HG03354 (cell line): ENCODE results near the gene LBR.
"Not testable (repeated sequence)": the region's sequence is repeated elsewhere in the genome, so short reads cannot be mapped to it uniquely, and the experiment has no call there.

Experiments
- ATAC-seq: cut with Tn5 transposase; IDR thresholded peaks from one replicate; pipeline ENCODE4 v1.9.1; 2021; ENCODE audit warnings: mild to moderate bottlenecking; ENCODE audit not compliant: unreplicated experiment, poor library complexity, severe bottlenecking

Gene LBR

DNA sequence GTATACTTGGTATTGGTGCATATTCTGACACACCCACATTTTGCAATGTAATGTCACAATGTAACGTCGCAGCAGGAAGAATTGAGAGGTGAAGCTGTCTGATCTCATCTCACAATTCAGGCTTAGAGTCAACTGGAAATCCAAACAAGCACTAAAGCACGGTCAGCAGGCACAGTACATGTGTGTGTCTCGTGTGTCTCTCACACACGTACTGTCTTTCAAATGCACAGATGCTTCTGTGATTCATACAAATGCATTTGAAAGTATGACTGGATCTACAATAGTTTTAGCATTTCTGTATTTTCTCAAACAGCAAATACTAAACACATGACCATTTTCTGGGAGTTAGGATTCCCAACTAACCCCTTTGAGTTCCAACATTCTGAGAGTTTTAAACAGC lies 26.9 kb downstream of the LBR start:
- no peak for ATAC-seq

DNA sequence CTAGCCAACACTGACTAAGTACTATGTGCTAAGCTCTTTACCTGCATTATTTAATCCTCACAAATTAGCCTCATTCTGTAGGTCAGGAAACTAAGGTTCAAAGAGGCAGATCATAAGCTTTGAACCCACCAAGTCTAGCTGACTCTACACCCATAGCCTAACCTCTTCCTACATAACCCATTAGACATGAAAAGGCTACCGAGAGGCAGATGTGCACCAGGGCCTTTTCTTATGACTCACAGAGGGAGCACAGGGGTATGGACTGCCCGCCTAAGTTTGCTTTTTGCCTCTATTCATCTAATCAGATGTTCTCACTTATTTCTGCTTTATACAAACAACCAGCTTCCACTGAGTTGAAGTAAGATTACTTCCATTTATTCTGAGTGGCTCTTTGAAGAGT lies 31.5 kb downstream of the LBR start:
- ATAC-seq, result no peak

DNA sequence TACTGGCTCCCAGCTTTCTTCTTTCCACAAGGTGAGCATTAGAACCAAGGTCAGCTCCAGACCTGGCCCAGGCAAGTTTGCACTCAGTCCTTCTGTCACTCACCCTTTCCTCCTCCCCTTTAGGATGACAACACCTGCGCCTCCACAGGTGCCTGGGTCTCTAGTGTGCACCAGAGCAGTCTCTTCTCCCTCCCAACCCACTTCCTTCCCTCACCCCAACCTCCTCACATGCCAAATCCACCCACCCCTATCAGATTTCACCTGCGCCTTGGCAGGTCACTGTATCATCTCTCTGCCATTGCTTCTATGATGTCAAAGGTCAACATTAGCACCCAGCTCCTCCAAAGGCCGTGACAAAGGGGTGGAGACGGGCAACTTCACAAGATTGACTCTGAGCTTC lies 38.0 kb downstream of the LBR start:
- no peak for ATAC-seq

DNA sequence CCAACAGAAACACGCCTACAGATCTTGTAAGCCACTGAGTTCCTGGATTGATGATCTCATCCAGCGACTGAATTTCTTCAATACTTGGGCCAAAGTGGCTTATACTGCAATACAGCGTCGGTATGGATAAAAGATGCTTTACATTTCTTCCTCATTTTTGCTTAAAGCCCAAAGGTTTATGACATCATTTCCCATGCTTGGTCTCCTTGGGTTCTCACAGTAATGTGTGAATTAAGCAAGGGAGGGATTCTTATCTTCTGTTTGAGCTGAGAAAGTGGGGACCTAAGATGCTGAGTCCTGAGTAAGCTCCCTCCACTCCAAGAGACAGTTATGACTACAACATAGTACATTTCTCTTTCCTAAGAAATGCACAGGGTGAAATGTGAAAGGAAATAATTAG lies 39.5 kb downstream of the LBR start:
- ATAC-seq, result no peak

DNA sequence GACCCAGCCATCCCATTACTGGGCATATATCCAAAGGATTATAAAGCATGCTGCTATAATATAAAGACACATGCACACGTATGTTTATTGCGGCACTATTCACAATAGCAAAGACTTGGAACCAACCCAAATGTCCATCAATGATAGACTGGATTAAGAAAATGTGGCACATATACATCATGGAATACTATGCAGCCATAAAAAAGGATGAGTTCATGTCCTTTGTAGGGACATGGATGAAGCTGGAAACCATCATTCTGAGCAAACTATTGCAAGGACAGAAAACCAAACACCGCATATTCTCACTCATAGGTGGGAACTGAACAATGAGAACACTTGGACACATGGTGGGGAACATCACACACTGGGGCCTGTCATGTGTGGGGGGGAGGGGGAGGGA lies 41.0 kb downstream of the LBR start:
- not testable (repeated sequence) for ATAC-seq

DNA sequence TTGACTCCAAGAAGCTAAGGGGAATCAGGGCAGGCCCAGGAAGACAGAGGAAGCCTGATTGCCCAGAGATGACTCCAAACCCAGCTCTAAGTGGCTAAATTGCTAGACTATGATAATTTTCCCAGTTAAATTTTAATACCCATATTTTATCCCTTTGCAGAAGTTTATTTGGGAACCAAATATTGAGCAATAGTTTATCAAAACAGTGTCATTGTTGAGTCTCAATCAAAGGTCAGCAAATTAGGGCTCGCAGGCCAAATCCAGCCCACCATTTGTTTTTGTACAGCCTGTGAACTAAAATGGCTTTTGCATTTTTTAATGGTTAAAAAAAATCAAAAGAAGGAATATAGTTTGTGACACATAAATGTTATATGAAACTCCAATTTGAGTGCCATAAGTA lies 47.1 kb downstream of the LBR start:
- no peak for ATAC-seq

DNA sequence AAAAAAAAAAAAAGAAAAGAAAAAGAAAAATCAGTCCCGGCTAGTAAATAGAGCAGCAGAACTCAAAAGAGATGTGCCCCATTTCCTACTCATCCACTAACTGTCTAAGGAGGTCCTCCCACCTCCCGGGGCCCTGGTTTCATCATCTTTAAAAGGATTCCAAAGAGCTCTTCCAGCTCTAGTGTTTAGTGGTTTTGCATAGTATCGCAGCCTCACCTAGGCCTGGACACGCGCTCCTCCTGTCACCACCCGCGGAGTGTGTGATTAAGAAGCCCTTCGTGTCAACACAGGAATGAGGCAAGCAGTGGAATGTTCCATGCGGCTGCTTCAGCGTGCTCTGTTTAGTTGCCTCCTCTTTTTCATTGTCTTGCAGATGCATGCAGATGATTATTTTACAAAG lies 49.0 kb downstream of the LBR start:
- no peak for ATAC-seq

DNA sequence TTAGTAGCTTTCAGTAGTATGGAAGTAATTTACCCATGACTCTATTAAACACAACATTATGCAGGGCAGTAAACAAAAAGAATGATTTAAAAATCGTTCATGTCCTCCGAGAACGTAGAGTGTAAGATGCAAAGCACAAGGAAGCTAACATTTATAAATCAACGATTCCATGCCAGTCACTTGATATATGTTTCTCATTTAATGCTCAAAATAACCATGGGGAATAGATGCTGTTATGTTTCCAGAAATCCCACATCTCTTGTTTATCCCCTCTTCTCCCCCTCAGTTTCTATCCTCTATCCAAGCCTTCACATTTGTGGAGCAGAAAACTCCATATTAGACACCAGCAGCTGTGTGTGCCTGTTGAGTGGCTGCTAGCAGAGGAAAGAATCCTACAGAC lies 52.8 kb downstream of the LBR start:
- ATAC-seq, result no peak

DNA sequence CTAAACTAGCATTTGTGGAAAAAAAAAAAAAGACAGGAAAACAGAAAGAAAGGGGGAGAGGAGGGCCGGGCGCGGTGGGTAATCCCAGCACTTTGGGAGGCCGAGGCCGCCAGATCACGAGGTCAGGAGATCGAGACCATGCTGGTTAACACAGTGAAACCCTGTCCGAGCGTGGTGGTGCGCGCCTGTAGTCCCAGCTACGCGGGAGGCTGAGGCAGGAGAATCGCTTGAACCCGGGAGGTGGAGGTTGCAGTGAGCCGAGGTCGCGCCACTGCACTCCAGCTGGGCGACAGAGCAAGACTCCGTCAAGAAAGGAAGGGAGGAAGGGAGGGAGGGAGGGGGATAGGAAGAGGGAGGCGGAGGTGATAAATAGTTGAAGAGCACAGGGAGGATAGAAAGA lies 54.7 kb downstream of the LBR start:
- no peak for ATAC-seq

DNA sequence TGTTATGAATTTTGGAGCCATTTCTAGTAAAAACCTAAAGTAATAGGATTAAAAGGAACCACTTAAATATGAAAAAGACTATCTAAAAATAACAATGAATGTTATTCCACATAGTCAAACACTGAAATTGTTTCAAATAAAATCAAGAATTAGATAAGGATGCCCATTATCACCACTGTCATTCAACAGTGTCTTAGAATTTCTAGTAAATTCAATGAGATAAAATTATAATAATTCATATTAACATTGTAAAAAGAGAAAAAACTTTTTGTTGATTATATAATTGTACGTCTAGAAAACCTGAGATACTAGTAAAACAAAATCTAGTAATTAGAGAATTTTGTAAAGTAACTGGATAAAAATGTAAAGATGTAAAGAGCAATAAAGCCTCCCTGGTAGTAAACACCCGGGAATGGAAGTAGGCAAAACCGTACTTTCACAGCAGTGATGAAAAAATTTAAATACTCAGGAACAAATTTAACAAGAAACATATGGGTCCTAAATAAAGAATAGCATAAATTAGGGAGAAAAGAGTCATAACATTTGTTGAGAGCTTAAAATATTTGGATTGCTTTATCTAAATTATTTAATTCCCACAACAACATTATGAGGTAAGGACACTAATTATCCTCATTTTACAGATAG lies 56.4 kb downstream of the LBR start:
- no peak for ATAC-seq

DNA sequence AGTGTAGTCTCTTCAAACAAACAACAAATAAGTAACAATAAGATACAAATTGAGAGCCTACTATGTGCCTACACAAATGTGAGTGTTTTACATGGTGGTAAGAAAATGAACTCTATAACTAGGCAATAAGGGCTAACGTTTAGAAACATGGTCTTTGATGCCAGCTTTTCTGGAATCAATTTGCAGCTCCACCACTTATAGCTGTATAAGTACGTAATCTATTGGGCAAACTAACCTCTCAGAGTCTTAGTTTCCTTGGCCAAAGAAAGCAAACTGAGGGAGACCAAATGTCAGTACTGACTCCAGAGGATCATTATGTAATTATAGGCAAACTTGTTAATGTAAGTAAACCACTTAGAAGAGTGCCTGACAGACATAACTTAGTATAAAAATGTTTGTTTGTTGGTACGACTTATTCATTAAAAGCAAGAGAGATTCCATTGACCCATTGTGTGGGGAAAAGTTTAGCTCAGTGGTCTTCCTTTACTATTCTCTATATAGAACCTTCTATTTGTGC lies 59.7 kb downstream of the LBR start:
- no peak for ATAC-seq

DNA sequence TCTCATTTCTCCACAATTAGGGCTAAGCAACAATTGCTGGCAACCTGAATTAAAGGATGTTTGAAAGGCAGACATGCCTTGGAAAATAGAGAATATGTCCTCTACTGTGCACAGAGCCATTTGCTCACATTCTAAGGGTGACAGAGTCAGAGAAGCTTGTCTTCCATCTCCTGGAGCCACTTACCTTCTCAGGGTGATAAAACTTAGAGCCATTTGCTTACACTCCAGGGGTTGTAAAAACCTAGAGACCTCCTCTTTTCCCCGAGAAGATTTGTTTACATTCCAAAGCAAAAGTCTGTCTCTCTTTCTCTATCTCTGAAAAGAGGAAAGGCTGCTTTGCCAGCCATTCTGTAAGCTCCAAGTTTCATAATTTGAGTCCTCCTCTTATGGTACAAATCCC lies 61.3 kb downstream of the LBR start:
- ATAC-seq, result no peak

DNA sequence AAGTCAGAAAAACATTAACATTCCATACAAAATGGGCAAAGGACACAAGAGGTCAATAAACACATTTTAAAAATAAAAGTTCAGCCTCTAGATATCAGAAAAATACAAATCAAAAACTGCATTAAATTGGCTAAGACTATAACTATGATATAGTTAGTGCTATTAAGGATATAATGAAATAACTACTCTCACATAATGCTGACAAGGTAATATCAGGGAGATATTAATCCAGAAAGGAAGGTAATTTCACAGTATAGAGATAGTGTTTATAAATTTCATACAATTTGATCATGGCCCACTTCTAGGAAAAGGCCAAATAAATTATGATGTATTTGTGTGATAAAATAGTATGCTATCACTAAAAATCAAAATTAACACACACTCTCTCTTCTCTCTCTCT lies 61.8 kb downstream of the LBR start:
- no peak for ATAC-seq

DNA sequence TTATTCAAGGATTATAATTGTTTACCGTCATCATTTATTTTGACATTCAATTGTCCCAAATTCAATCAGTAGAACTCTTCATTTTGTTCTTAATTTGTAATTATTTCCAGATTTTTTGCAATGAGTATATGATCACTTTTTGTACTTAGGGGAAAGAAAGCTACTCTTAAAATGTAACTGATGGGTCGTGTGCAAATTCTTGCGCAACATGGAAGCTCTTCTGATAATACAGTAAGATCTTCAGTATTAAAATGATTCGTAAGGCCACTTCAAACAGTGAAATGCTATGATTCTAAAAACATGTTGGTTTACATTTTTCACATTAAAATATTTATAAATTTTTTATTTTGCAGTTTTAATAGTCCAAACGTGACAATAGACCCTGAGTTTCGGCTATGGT lies 63.4 kb downstream of the LBR start:
- no peak for ATAC-seq

DNA sequence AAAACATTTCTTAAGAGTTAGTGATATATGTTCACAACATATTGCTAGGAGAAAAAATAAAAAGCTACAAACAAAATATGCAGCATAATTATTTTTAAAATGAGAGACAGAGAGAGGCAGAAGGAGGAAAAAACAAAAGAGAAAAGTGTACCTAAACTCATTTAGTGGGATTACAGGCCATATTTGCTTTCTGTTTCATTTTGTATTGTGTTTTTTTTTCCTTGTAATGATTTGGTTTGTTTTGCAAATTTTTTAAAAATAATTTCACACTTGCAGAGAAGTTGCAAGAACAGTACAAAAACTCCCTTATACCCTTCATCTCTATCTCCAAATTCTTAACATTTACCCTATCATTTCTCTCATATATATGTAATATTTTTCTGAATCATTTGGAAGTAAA lies 65.0 kb downstream of the LBR start:
- ATAC-seq, result no peak

DNA sequence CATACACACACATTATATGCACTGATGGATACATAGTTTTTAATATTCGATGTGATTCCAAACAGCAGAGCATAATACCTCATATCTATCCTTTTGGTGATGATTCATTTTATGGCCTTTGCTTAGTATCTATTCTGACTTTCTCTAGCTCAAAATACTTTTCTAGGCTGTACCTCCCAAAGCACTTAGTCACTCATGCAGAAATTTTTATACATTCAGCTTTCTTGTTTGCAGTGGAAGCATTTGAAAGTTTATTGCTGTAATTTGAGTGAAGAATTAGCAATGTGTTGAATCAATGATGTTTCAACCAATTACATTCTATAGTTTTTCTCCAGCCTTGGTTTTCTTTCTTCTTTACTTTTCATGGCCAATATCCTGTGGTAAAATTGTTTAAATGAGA lies 66.7 kb downstream of the LBR start:
- ATAC-seq, result no peak

DNA sequence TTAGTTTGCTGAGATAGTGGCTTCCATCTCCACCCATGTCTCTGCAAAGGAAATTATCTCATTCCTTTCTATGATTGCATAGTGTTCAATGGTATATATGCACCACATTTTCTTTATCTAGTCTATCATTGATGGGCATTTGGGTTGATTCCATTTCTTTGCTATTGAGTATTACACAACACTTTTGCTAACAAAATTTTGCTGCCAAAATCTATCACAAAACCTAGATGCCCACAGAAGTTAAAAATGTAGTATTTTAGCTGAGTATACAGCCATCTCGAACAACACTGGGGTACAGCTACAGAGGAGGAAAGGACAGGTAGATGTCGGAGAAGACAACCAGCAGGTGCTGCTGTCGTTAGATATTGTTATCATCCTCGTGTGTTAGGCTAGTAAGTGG lies 67.7 kb downstream of the LBR start:
- no peak for ATAC-seq

DNA sequence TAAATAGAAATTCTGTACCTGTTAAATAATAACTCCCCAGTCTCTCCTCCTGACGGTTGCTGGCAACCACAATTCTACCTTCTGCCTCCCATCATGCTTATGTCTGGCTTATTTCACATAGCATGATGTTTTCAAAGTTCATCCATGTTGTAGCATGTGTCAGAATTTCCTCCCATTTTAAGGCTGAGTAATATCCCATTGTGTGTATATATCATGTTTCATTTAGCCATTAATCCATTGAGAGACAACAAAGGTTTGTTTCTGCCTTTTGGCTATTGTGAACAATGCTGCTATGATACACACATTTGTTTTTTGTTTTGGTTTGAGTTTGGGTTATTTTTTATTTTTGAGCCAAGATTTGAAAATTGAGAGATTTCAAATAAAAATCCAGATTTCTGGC lies 72.0 kb downstream of the LBR start:
- ATAC-seq, result no peak

DNA sequence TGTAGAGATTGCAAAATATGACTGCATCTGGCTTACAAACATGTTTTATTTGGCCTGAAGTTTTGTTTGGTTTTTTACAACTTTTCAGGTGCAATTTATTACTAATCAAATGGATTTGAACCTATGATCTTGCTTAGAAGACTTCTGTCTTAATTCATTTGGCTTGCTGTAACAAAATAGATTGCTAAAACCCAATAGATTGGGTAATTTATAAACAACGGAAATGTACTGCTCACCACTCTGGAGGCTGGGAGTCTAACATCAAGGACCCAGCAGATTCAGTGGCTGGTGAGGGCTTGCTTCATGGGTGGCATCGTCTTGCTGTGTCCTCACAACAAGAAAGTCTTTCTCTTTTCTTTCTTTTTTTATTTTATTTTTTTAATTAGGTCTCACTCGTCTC lies 72.9 kb downstream of the LBR start:
- no peak for ATAC-seq
